HG03103 (cell line): ENCODE data around the gene CCDC92B.
"Not testable (repeated sequence)": the region's sequence is repeated elsewhere in the genome, so short reads cannot be mapped to it uniquely, and the experiment has no call there.

Experiments used
- ATAC-seq: cut with Tn5 transposase; IDR thresholded peaks from one replicate; pipeline ENCODE4 v1.9.1; 2021; ENCODE audit warnings: low read depth; ENCODE audit not compliant: unreplicated experiment

The CCDC92B gene

DNA sequence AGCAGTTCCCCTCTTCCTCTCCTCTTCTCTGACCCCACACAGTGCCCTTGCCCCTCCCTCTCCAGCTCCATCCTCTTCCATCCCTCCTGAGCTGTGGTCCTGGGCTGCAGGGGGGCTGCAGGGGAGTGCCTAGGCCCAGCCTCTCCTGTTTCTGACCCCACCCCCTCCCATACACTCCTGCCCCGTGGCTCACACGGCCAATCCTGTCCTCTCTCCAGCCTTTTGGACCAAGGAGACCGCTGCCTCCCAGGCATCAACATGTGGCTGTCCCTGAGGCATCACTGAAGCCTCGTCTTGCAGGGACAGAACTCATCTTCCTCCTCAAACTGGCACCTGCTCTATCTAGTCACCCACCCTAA is 44.6 kb downstream of the CCDC92B start:
- no peak for ATAC-seq

DNA sequence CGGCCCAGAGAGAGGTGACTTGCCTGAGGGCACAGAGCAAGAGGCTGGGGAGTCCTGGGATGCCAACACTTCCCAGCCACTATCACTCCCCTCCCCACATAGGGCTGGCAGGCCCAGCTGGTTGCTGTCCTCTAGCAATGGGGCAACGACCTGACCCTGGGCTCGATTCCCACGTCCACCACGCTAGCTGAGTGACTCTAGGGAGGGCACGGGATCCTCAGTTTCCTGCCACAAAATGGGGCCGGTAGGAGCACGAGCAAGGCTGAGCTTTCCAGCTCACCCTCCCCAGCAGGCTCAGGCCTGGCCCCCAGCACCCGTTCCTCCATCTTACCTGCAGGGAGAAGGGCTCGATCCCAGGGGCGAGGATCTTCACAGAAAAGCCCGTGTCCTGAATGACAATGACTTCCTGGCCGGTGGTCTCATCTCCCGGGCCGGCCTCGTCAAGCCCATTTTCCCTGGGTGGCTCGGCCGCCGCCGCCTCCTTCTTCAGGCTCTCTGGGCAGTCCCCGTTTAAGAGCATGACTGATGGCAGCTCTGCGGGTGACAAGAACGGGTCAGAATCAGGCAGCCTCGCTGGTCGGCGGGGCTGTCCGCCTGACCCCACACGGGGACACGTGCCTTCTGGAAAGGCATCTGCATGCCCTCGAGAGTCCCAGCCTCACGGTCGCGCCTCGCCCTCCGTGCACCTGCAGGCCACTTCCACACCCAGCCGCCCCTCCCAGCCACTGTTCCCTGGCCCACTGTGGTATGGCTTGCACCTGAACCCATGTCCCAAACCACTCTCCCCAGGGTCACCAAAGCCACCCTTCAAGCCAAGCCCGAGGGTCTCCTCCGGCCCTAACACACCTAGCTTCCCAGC is 45.2 kb downstream of the CCDC92B start:
- no peak for ATAC-seq

DNA sequence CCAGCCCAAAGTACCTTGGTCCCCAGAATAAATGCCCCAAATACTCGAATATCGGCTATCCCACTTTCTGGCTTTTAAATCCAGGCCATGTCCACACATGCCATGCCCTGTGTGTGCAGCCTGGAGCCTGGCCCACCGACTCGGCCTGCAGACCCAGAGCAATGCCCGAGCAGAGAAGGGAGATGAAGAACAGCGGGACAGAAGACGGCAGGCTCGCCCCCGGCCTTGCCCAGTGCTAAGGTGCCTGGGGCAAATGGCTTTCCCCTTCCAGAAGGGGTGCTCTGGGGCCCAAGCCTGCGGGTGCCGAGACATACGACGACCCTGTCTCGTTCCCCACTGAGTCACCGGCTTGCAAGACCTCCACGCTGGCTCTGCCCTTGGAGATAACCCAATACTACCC is 45.8 kb downstream of the CCDC92B start:
- no peak for ATAC-seq

DNA sequence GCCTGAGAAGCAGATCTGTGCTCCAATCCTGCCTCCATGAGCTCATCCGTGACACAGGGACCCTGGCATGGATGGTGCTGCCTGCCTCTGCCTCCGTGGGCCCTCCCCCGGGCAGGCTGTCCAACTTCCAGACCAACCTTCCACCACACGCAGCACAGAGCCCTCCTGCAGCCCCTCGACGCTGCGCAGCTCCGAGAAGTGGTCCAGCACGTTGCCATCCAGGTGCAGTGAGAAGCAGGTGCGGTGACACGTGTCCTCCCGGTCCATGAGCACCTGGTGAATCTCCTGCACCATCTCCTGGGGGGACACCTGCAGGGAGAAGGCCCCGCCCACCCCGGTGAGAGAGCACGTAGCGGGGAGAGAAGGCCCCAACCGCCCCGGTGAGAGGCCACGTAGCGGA is 46.3 kb downstream of the CCDC92B start:
- ATAC-seq, result no peak

DNA sequence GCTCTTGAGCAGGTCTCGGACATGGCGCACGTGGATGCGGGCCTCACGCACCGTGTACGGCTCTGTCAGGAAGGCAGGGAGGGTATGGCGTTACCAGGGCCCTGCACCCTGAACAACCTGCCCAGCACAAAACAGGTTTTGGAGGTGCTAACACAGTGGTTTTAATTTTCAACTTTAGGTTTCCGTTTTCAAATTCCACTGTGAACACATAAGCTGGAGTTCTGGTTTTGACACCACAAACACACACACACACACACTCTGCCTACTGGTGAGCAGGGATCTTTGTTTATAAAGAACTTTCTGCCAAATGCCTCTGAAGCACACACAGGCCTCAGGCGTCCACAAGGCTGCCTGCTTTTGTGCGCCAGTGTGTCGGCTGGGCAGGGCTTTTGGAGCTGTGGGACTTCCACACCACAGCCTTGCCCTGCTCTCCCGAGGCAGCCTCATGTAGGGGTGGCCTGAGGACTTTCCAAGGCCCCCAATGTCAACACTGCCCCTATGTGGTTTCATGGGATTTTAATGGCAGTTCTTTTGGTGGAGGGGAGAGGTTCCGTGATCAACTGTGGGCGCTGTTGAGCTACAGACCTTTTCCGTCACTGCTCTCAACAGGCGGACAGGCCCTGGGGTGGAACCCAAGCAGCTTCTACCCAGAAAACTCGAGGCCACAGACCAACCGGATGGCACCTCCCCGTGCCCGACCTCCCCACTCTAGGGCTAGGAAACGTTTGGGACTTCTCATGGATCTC is 47.3 kb downstream of the CCDC92B start:
- ATAC-seq, result no peak

DNA sequence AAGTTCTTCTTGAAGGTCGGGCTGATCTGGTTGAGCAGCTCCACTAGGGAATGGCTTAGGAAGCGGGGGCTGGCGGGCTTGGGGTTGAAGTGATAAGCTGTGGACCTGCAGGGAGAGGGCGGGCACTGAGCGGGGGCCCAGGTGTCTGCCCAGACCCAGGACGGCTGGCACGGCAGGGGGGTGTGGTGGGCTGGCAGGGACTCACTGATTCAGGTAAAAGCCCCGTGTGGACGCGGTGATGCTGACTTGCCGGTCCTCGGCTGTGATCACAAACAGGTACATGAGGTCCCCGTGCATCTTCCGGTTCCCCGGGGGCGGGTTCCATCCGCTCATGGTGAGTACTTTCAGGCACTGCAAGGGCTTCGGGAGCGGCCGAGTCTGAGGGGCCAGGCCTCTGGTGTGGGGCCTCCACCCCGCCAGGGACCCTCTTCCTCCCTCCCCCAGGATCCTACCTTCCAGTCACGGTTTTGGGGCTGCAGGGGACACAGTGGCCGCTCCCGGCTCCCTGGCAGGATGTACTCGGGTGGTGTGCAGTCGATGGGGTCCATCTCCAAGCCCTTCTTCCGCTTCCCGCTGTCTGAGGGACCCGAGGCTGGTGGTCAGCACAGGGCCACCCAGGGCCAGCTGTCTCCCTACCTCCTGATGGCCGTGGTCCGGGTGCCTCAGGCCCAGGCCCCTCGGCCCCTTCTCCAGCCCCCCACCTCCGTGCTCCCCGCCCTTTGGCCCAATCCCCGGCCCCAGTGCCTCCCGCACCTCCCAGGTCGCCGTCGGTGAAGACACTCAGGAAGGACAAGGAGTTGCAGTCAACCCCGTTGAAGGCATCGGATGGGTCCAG is 48.1 kb downstream of the CCDC92B start:
- ATAC-seq, result no peak

DNA sequence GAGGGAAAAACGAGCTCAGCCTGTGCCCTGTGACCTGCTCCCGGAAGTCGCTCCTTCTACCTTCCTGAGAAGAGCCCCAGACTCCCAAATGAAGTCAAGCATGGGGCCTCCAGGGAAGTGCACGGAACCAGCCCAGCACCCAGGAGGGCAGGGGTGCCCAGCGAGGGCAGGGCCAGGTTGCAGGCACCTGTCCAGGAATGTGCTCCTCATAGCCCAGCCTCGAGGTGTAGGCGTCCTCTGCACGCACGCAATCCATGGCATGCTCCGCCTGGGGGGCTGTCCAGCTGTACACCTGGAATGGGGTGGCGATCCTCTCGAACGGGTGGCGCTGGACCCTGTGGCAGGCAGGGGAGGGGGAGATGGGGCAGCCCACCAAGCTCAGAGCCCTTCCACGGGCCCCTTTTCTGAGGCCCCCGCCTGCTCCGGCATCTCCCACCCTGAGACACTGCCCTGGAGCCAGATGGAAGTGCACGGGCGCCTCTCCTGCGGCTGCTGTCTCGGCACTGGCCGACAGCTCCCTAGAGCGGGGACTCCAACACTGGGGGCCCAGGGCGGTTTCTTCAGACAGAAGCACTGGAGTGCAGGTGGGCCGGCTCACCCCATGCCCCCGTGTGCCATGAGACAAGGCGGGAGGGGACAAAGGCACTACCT is 48.8 kb downstream of the CCDC92B start:
- no peak for ATAC-seq

DNA sequence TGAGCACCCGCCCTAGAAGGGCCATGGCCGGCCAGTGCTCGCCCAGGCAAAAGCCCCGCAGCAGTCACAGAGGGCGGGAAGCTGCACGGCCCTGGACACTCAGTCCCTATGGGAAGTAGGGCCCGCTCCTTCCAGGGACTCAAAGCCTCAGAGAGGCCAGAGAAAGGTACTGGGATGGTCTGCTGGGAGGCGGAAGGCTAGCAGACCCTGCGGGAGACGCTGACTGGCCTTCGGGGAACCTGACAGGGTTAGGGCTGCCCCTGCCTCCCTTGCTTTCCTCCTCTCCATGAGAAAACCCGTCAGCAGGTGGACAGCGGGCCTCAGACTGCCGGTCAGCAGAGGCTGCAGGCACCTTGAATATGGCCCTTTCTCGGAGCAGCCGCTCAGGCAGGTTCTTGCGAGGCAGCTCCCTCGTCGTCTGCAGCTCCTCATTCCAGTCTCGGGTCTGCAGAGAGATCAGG is 49.4 kb downstream of the CCDC92B start:
- ATAC-seq, result no peak

DNA sequence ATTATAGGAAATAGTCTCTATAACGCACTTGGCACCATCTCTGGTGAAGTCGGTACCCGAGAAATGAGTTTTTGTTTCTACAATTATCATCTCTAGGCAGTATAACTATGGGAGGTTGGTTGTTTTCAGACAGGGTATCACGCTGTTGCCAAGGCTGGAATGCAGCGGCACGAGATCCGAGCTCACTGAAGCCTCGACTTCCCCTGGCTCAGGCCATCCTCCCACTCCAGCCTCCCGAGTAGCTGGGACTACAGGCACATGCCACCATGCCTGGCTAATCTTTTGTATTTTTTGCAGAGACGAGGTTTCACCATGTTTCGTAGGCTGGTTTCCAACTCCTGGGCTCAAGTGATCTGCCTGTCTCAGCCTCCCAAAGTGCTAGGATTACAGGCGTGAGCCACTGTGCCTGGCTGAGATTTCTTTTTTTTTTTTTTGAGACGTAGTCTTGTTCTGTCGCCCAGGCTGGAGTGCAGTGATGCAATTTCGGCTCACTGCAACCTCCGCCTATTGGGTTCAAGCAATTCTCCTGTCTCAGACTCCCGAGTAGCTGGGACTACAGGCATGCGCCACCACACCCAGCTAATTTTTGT is 50.1 kb downstream of the CCDC92B start:
- not testable (repeated sequence) for ATAC-seq

DNA sequence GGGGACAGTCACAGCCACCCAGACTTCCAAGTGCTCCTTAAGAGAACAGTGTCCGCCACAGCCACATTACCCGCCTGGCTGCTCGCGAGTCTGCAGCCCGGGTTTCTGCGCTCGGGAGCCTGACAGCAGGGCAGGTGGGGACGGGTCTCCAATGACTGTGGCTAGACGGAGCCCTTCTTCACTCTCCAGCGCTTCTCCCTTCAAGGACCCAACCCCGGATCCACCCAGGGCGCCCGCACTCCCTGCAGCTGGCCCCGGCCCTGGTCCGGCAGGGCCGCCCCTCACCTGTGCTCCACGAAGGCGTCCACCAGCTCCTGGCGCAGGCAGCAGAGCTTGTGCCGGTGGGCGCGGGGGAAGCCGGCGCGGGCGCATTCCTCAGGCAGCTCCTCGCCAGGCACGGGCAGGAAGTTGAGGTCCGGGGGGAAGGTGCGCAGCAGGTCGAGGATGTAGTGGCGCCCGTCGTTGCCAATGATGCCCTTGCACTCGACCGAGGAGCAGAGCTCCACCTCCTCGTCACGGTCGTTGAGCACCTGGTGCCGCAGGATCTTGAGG is 51.8 kb downstream of the CCDC92B start:
- ATAC-seq, result no peak

DNA sequence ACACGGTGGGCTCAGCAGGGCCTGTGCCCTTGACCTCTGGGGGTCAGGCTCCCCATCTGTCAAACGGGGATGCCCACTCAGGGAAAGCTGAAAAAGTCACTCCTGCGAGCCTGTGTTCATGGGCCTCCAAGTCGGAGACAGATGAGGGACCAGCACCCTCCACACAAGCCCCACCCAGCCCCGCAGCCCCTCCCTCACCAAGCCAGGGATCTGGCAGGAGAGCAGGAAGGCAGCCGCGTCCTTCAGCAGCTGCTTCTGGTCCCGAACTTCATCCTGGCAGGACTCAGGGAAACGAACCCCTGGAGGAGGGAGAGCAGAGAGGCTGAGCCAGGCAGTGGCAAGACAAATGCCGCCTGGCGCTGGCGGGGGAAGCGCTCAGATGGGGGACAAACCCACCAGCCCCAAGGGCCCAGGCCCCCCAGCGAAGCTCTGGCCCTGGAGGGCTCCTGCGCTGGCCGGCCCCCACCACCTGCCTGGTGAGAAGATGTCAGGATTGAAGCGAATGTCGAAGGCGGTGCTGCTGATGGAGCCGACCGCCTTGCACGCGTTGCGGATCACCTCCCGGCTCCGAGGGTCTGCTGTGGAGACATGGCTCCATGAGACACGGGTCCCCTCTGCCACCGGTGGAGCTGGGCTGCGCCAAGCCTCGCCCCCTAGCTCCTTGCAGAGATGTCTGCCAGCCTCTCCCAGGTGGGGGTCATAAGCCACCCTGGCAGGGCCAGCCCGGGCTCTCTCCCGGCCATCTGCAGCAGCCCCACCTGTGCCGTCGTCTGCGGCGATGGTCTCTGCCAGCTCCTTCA is 53.3 kb downstream of the CCDC92B start:
- no peak for ATAC-seq

DNA sequence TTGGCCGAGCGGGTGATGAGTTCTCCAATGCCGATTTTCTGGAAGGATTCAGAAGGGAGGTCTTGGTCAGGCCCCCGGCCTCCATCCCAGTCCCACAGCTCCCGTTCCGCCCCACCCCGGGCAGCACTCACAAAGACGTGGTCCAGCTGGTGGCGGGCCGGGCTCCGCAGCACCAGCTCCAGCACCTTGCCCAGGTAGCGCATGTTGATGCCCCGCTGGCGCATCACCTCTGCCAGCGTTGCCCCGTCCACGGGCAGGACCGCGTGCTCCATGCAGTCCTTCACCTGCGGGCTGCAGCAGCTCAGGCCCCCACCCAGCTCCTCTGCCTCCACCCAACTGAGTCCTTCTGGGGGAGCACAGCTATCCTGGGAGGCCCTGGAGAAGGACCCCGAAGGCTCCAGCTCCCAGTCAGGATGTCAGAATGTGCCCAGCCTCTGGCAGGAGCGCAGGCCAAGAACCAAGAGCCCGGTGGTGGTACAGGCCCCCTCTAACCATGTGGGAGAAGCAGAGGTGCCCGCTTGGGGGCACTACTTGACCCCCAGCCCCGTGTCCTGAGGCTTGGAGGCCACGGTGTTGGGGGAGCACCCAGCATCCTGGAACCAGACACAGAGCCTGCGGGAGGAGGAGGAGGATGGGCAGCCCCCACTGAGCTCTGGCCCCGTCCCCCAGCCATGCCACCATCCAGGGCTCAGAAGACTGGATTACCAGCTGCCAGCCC is 54.0 kb downstream of the CCDC92B start:
- ATAC-seq, result no peak

DNA sequence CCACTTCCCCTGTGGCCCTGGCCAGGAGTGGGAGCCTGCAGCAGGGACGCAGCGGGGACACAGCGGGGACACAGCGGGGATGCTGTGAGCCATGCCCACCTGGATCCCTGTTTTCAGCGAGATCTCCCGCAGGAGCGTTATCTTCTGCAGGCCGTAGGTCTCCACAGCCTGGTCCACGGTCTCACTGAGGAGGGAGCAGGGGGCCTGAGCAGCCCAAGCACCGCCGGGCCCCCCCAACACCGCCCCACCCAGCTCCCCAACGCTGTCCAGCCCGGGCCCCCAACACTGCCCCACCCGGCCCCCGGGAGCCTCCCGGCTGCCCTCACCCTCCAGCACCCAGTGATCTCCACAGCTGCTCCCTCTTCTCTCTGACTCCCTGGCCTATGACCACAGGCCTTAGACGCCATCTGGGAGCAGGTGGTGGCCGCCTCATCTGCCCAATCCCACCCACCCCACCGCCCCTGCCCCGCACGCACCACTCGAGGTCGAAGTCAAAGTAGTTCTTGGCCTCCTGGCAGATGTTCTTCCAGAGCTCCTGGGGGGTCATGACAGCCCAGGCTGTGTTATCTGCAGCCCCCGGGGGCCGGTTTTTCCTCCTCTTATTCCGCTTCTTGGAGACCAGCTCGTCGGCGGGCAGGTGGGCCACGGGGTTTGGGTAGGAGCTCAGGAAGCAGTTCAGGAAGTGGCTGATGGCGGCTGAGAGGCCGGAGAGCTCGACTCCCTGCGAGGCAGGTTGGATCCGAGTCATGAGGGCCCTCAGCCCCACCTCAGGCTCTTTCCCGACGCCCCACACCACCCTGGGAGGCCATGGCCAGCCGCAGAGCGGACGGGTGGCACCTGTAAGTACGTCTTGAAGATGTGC is 54.8 kb downstream of the CCDC92B start:
- no peak for ATAC-seq

DNA sequence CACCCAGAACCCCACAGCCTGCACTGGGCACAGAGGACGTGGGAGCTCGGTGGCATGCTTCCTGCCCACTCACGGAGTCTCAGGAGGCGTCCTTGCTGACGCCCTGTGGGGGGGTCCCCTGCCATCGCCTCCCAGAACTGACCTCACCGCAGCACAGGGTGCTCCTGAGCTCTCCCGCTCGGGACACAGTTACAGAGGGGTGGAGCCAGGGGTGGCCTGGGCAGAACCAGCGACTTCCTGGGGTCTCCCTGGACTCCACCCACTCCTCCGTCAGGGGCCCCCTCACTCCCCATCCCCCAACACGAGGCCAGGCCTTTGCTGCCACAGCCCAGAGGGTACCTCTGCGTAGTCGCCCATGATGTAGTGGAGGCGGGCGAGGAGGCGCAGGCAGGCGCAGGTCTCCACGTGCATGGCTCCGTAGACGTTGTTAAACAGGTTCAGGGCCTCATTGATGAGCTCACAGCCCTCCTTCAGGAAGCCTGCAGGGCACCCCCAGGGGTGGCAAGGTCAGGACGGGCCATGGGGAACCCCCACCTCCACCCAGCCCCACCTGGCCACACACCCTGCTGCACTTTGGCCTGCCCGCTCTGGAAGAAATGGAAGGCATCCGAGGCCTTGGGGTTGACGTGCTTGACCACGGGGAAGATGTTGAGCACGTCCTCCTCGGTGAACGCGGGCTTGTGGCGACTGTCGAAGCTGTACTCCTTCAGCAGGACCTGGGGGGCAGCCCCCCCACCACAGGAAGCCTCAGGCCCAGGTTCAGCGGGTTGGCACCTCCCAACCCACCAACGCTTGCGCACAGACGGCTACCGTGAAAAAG is 55.7 kb downstream of the CCDC92B start:
- no peak for ATAC-seq

DNA sequence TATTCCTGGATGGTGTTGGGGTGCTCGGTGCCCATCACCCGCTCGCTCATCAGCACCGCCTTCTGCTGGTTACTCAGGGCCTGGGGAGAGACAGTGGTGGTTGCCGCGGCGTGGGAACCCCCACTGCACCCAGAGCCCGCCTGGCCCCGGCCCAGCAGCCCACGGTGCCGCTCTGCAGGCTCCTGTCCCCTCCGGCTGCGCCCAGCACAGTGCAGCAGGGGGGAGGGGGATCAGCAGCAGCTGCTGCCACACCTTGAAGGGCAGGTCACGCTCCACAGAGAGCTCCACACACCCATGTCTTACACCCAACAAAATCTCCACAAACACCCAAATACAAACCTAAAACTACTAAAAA is 56.7 kb downstream of the CCDC92B start:
- ATAC-seq, result no peak

DNA sequence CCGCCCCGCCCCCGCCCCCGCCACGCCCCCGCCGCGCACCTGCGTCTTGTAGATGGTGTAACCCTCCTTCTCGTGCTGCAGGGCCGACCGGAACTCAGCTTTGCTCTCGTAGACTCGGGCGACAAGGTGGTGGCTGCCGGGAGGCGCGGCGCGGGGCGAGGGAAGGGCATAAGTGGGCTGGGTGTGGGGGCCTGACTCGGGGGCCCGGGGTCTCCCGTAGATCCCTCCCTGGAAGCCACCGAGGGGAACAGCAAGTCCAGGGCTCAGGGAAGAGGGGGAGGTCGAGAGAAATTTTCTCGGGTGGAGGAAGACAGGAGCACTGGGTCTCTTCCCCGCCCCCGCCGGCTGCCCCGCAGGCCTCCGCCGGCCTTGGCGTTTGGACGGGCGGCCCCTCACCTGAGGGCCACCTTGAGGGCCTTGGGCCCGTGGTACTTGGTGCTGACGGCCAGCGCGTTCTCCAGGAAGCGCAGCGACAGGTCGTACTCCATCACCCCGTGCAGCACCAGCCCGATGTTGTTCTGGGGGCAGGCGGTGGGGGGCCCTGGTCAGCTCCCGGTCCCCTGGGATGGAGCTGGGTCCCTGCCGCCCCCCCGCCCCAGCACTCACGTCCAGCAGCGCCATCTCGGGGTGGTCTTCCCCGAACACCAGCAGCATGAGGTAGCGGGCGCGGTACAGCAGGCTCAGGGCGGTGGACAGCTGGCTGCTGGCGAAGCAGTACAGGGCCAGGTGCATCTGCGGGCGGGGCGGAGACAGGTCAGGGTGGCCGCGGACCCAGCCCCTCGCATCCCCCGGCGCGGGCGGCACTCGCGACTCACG is 57.3 kb downstream of the CCDC92B start:
- no peak for ATAC-seq
